H9 (cell line): ENCODE measurements around the gene KLHL3. TPM values are rescaled to one million over a fixed set of nuclear protein-coding genes. Genes with fewer than 3 reads are reported as not detected.

Experiments used
- DNase-seq: peaks from one replicate; pipeline ENCODE4 v3.0.0-alpha.2; 2017
- H2AFZ ChIP-seq: one replicate; pipeline ENCODE4 v1.6.1; 2013; ENCODE audit warnings: mild to moderate bottlenecking, low read length, control low read depth, moderate library complexity
- H2AK5ac ChIP-seq: 2 replicates; pipeline ENCODE4 v1.6.1; 2013; ENCODE audit warnings: low read length, control low read depth, mixed read lengths; ENCODE audit not compliant: insufficient read length
- H2BK120ac ChIP-seq: one replicate; pipeline ENCODE4 v1.6.1; 2013; ENCODE audit warnings: low read depth, mild to moderate bottlenecking, low read length, control low read depth, inconsistent platforms; ENCODE audit not compliant: poor library complexity, severe bottlenecking
- H2BK12ac ChIP-seq: 2 replicates; pipeline ENCODE4 v1.6.1; 2013; ENCODE audit warnings: low read length, control low read depth, mixed read lengths, low read depth; ENCODE audit not compliant: insufficient read length
- H2BK15ac ChIP-seq: 2 replicates; pipeline ENCODE4 v1.6.1; 2013; ENCODE audit warnings: low read depth, low read length, control low read depth
- H2BK20ac ChIP-seq: one replicate; pipeline ENCODE4 v1.6.1; 2013; ENCODE audit warnings: low read depth, mild to moderate bottlenecking, low read length, control low read depth, inconsistent platforms; ENCODE audit not compliant: poor library complexity, severe bottlenecking
- H2BK5ac ChIP-seq: 2 replicates; pipeline ENCODE4 v1.6.1; 2013; ENCODE audit warnings: low read length, control low read depth, mixed read lengths; ENCODE audit not compliant: insufficient read length
- H3K14ac ChIP-seq: 2 replicates; pipeline ENCODE4 v1.6.1; 2013; ENCODE audit warnings: low read length, control low read depth; ENCODE audit not compliant: insufficient read depth
- H3K18ac ChIP-seq: 2 replicates; pipeline ENCODE4 v1.6.1; 2013; ENCODE audit warnings: low read depth, mild to moderate bottlenecking, mixed read lengths, low read length, control low read depth; ENCODE audit not compliant: insufficient read length
- H3K23ac ChIP-seq: 2 replicates; pipeline ENCODE4 v1.6.1; 2013; ENCODE audit warnings: low read length, control low read depth, mixed read lengths, low read depth; ENCODE audit not compliant: insufficient read length
- H3K23me2 ChIP-seq: 2 replicates; pipeline ENCODE4 v1.6.1; 2013; ENCODE audit warnings: low read depth, mild to moderate bottlenecking, mixed read lengths, low read length, control low read depth; ENCODE audit not compliant: insufficient read length, poor library complexity, severe bottlenecking
- H3K27ac ChIP-seq: 2 replicates; pipeline ENCODE4 v1.5.1; 2013; ENCODE audit warnings: low read length, control low read depth, mixed read lengths, low read depth; ENCODE audit not compliant: insufficient read length
- H3K27me3 ChIP-seq: 2 replicates; pipeline ENCODE4 v1.6.1; 2013; ENCODE audit warnings: low read length, control low read depth, inconsistent platforms; ENCODE audit not compliant: insufficient read depth
- H3K4ac ChIP-seq: 2 replicates; pipeline ENCODE4 v1.6.1; 2013; ENCODE audit warnings: low read depth, mild to moderate bottlenecking, control low read depth, inconsistent platforms, low read length, moderate library complexity
- H3K4me1 ChIP-seq: 2 replicates; pipeline ENCODE4 v1.6.1; 2013; ENCODE audit warnings: low read length, control low read depth, inconsistent platforms; ENCODE audit not compliant: insufficient read depth
- H3K4me2 ChIP-seq: 2 replicates; pipeline ENCODE4 v1.6.1; 2013; ENCODE audit warnings: low read length, control low read depth, mixed read lengths; ENCODE audit not compliant: insufficient read length, insufficient read depth
- H3K56ac ChIP-seq: 2 replicates; pipeline ENCODE4 v1.6.1; 2013; ENCODE audit warnings: low read depth, mild to moderate bottlenecking, mixed read lengths, low read length, control low read depth; ENCODE audit not compliant: insufficient read length
- H3K79me1 ChIP-seq: 2 replicates; pipeline ENCODE4 v1.6.1; 2013; ENCODE audit warnings: low read depth, mild to moderate bottlenecking, moderate library complexity, low read length, control low read depth, inconsistent platforms; ENCODE audit not compliant: insufficient read depth, poor library complexity, severe bottlenecking
- H3K79me2 ChIP-seq: 2 replicates; pipeline ENCODE4 v1.6.1; 2013; ENCODE audit warnings: low read length, control low read depth, inconsistent platforms; ENCODE audit not compliant: insufficient read depth
- H3K9ac ChIP-seq: 2 replicates; pipeline ENCODE4 v1.6.1; 2013; ENCODE audit warnings: low read length, control low read depth, mixed read lengths; ENCODE audit not compliant: insufficient read length; ENCODE audit errors: extremely low read depth
- H3K9me3 ChIP-seq: one replicate; pipeline ENCODE4 v1.6.1; 2013; ENCODE audit warnings: low read depth, low read length, inconsistent platforms; ENCODE audit not compliant: control insufficient read depth
- H3T11ph ChIP-seq: one replicate; pipeline ENCODE4 v1.6.1; 2013; ENCODE audit warnings: mild to moderate bottlenecking, low read length, control low read depth, inconsistent platforms
- H4K20me1 ChIP-seq: one replicate; pipeline ENCODE4 v1.6.1; 2013; ENCODE audit not compliant: control insufficient read depth, insufficient read length, insufficient read depth
- H4K5ac ChIP-seq: 2 replicates; pipeline ENCODE4 v1.6.1; 2013; ENCODE audit warnings: low read depth, mild to moderate bottlenecking, mixed read lengths, low read length, control low read depth; ENCODE audit not compliant: insufficient read length
- H4K8ac ChIP-seq: replicated peaks from 2 replicates; pipeline ENCODE4 v1.6.1; 2013; ENCODE audit warnings: low read length, control low read depth, mixed read lengths, low read depth; ENCODE audit not compliant: insufficient read length
- H4K91ac ChIP-seq: 2 replicates; pipeline ENCODE4 v1.6.1; 2013; ENCODE audit warnings: low read depth, mild to moderate bottlenecking, moderate library complexity, mixed read lengths, low read length, control low read depth; ENCODE audit not compliant: insufficient read length
- H3K27ac Mint-ChIP-seq, 3 experiments: 2 replicates in 2 of 3; 3 replicates in 1 of 3; pipeline ENCODE4 v1.8.0; 2020 to 2021; ENCODE audit warnings: mixed read lengths in 3 of 3, mild to moderate bottlenecking in 1 of 3, moderate library complexity in 1 of 3
- H3K27me3 Mint-ChIP-seq: 2 replicates; pipeline ENCODE4 v1.8.0; 2021; ENCODE audit warnings: low read depth, mild to moderate bottlenecking, moderate library complexity, mixed read lengths
- H3K36me3 Mint-ChIP-seq, 3 experiments: 2 replicates in 2 of 3; 3 replicates in 1 of 3; pipeline ENCODE4 v1.8.0; 2020 to 2021; ENCODE audit warnings: low read depth in 3 of 3, mixed read lengths in 3 of 3; ENCODE audit not compliant: insufficient read depth in 1 of 3
- H3K4me1 Mint-ChIP-seq, 2 experiments: 2 replicates each; pipeline ENCODE4 v1.8.0; 2020; ENCODE audit warnings: mixed read lengths in 2 of 2
- H3K4me3 Mint-ChIP-seq, 2 experiments: 2 replicates in 1 of 2; 3 replicates in 1 of 2; pipeline ENCODE4 v1.8.0; 2020 to 2021; ENCODE audit warnings: mild to moderate bottlenecking in 2 of 2, mixed read lengths in 2 of 2, moderate library complexity in 1 of 2
- H3K9me3 Mint-ChIP-seq, 2 experiments: 2 replicates in 1 of 2; 3 replicates in 1 of 2; pipeline ENCODE4 v1.8.0; 2020; ENCODE audit warnings: mild to moderate bottlenecking in 2 of 2, mixed read lengths in 2 of 2, moderate library complexity in 1 of 2
- WGBS: extraction: QIAGEN DNeasy Blood & Tissue Kit; methylation state at CpG from one replicate; pipeline ENCODE4 v1.1.7; 2013; ENCODE audit warnings: missing lambda C conversion rate, low lambda C conversion rate, mixed read lengths; ENCODE audit not compliant: insufficient read length; ENCODE audit errors: extremely low coverage; 5-methylcytosine and 5-hydroxymethylcytosine counted together
- total RNA-seq: library from RNA; stranded (reverse); gene quantifications from 2 replicates; pipeline ENCODE4 v1.2.1, GENCODE V29; 2021
- TF ChIP-seq, protein P1 (sequence below): fragments of 200-600 bp; sonication (generic); conservative IDR thresholded peaks from 3 replicates; pipeline ENCODE4 v1.8.0; 2021; ENCODE audit warnings: antibody characterized with exemption, mild to moderate bottlenecking

The KLHL3 gene
- total RNA-seq, 1 experiment from 2014 or later, result 12.8 TPM

DNA sequence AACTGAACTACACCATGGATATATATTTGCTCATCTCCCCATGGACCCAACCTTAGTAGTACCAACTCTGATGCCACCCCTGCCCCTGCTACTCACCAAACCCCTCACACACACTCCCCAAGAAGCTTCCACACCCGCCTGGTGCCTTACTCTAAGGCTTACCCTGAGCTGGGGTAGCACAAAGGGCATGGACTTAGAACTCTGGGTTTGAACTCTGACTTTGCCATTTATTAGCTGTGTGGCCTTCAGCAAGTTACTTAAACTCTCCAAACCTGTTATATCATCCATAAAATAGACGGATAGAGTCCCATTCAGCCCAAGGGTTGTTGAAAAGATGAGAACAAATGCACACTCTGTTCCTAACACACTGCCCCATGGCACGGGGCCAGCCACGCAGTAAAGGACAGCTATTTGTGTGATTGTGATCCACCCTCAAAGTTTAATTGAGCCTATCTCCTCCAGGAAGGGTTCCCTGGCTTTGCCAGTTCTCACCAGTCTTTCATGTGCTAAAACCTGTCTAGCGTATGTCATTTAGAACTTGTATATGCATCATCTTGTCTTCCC lies 111.0 kb downstream of the KLHL3 start:
- no peak overlapping the region for H3K9ac ChIP-seq
- H3T11ph ChIP-seq, result no peak overlapping the region
- Mint-ChIP-seq H3K9me3 (no peaks in the 10 kb centered on the region), H3K27me3 (no peaks in the 10 kb centered on the region), H3K4me3 (no peak overlapping the region), H3K4me1 (peaks cover 3% of the 10 kb centered on the region in 2 experiments), H3K36me3 (peaks cover 0 to 5% (median 4%) of the 10 kb centered on the region in 3 experiments; a peak in 5 of 7 replicates), H3K27ac (0 out of 7 replicates have a peak overlapping the region, but pooled peaks of 1 of the 3 experiments have one; percentile 8)
- H3K4me1 ChIP-seq, result no peaks in the 10 kb centered on the region
- TF ChIP-seq, protein P1, sequence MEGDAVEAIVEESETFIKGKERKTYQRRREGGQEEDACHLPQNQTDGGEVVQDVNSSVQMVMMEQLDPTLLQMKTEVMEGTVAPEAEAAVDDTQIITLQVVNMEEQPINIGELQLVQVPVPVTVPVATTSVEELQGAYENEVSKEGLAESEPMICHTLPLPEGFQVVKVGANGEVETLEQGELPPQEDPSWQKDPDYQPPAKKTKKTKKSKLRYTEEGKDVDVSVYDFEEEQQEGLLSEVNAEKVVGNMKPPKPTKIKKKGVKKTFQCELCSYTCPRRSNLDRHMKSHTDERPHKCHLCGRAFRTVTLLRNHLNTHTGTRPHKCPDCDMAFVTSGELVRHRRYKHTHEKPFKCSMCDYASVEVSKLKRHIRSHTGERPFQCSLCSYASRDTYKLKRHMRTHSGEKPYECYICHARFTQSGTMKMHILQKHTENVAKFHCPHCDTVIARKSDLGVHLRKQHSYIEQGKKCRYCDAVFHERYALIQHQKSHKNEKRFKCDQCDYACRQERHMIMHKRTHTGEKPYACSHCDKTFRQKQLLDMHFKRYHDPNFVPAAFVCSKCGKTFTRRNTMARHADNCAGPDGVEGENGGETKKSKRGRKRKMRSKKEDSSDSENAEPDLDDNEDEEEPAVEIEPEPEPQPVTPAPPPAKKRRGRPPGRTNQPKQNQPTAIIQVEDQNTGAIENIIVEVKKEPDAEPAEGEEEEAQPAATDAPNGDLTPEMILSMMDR, result no peak
- H2AFZ ChIP-seq, result no peak overlapping the region
- H4K20me1 ChIP-seq, result no peaks in the 10 kb centered on the region
- H3K18ac ChIP-seq, result no peak overlapping the region
- H3K9me3 ChIP-seq, result no peaks in the 10 kb centered on the region
- H3K14ac ChIP-seq, result no peak overlapping the region; the same call in 1 of the 2 replicates
- no peak overlapping the region for H4K8ac ChIP-seq
- H3K27me3 ChIP-seq, result no peaks in the 10 kb centered on the region
- no peak overlapping the region for H2BK15ac ChIP-seq
- no peak overlapping the region for H2BK12ac ChIP-seq
- no peak overlapping the region for H2BK20ac ChIP-seq
- no peak overlapping the region for H4K91ac ChIP-seq
- H3K79me2 ChIP-seq, result no peaks in the 10 kb centered on the region
- no peak overlapping the region for H2BK120ac ChIP-seq
- DNase-seq, result no peak
- H3K79me1 ChIP-seq, result no peaks in the 10 kb centered on the region
- no peak overlapping the region for H2AK5ac ChIP-seq
- no peak overlapping the region for H3K4me2 ChIP-seq
- no CpG with 5 or more reads among the region's 5 CpGs for WGBS
- H3K23ac ChIP-seq, result no peak overlapping the region
- no peak overlapping the region for H4K5ac ChIP-seq
- H3K4ac ChIP-seq, result no peak overlapping the region
- no peaks in the 10 kb centered on the region for H3K23me2 ChIP-seq
- no peak overlapping the region for H3K56ac ChIP-seq
- H2BK5ac ChIP-seq, result no peak overlapping the region
- H3K27ac ChIP-seq, result no peak overlapping the region
